HG03575 (cell line): Measurements from ENCODE around the gene ZNF771.
A peak's percentile ranks its signal among the peaks of the same experiment; 100 is the strongest.

Experiments
- ATAC-seq: cut with Tn5 transposase; IDR thresholded peaks from one replicate; pipeline ENCODE4 v1.9.1; 2021; ENCODE audit not compliant: unreplicated experiment, insufficient number of reproducible peaks, low FRiP score; ENCODE audit errors: extremely low read depth

Gene ZNF771

DNA sequence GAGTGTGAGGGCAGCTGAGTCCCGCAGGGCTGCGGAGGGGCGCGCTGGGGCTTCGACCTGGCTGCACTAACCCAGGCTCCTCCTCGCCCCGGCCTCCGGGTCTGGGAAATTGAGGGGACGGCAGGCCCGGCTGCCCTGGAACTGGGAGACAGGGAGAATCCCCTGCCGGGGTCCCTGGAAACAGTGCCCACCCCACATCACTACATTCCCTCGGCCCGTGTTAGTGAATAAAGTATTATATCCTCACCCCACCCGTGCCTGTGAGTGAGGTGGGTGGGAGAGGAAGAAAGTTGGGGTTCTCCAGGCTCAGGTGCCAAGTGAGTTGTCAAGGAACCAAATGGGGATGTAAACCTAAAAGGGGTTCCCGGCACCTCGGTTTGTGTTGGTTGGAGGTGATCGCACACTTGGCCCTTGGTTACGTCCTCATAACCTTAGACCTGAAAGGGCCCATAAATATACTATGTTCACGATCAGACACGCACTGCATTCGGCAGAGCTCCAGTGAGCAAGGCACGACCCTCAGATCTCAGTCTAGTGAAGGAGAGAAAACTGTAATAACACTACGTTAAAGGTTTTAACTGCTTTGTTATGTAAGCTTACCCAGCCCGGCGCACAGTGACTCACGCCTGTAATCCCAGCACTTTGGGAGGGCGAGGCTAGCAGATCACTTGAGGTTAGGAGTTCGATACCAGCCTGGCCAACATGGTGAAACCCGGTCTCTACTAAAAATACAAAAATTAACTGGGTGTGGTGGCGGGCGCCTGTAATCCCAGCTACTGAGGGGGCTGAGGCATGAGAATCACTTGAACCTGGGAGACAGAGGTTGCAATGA is 11.2 kb downstream of the ZNF771 start:
- ATAC-seq = no peak

DNA sequence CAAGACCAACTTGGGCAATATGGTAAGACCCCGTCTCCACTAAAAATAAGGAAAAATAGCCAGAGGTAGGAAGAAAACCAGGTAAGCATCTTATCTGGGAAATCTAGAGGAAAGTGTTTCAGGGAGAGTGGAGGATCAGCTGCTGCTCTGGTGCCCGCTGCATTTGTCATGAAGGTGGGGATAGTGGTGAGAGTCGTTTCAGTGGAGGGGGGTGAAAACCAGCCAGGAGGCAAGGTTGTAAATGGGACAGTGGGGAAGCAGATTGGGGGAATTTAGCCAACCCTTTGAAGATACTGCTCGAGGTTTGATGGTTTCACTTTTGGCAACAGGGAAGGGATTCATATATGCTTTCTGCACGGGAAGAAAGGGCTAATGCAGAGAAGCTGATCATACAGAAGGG is 13.6 kb downstream of the ZNF771 start:
- no peak for ATAC-seq

DNA sequence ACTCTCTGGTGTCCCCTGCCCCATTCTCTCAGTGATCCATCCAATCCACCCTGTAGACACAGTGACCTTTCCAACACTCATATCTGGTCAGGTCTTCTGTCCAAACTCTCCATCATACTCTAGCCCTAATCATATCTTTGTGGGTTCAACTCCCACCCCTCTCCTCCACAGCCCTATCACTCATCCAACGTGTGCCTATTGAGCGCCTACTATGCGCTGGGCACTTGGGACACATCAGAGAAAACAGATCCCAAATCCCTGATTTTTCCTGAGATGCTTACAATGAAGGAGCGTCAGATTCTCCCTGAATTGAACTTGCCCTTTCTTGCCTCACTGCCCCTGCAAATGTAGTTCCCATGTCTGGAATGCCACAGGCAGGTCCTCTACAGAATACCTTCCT is 20.6 kb downstream of the ZNF771 start:
- no peak for ATAC-seq

DNA sequence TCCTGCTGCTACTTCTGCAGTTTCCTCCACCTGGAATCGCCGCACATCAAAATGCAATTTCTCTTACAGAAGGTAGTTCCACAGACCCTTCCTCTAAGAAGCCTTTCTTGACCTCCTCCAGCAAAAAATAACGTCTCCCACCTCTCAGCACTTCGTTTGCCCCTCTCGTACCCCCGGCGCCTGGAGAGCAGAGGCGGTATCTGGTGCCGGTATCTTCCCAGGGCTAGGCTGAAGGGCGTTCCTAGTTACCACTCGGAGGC is 21.9 kb downstream of the ZNF771 start:
- no peak for ATAC-seq

DNA sequence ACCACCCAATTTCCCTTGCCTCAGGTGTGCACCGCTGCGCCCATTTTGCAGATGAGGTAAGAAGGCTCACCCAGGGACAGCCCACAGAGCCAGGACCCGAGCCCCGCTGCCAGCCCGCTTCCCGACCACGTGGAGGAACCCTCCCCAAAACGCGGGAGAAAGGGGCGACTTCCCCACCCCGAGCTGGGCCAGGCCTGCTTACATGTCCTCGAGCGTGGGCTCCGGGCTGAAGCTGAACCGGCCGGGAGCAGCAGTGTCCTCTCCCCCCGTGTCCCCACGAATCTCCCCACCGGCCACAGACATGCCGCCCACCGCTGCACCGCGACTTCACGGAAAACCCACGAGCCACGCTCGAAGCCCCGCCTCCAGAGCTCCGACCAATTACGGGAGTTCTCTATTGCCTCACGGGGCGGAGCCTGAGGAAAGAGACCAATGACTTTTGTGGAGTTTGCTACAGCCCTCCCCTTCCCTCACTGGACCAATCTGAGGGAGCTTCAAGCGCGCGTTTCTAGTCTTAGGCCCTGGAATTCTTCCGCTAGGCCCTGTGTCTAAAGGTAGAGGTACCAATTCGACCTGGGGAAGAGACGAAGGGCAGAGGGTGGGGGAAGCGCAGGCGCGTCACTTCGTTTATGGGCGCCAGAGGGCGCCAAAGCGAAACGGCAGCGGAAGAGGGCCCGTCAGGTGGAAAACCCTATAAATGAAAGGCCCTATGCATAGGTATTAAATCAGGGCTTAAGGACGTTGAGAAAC is 22.4 kb downstream of the ZNF771 start, which contains the start of gene DCTPP1:
DCTPP1 (minus strand) TSS at position 353 of the 750 bp plus-strand sequence; CDS start at position 303, 50 bp downstream.
- ATAC-seq = peak; percentile 75

DNA sequence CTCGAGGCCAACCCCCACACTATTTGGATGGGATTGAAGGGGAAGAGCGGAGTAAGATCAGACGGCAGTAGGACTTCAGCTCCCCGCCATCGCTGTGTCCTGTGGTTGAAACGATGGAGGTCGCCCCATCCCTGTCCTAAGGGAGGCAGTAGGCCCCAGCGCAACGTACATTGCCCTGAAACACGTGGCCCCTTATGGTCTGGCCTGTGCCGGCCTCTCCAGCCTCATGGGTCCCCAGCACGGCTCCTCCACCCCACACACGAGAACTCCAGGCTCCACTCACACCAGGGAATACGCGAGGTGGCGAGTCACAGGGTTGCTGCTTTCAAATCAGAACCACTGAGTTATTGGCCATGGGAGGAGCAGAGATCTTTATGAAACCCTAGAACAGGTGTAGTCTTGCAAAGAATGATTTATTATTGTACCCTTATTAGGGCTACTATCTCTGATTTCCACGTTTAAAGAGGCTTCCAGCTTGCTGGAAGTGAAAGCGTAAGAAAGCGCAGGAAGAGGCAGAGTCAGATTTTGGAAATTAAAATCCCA is 23.1 kb downstream of the ZNF771 start:
- ATAC-seq = no peak

DNA sequence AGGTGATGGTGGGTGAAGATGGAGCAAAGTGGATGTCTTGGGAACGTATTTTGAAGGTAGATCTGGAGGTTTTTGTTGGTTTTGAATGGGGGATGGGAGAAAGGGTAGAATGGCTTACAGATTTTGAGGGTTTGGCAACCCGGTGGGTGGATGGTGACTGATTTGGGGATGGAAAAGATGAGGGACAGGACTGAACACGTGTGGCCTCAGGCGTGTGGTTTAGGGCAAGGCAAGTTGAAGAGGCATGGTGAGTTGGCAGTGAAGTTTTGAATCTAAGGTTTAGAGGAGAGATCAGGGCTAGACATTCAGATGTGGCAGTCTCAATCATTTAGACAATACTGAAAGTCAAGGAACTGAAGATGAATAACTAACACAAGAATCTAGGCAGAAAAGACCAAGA is 27.4 kb downstream of the ZNF771 start:
- ATAC-seq = no peak

DNA sequence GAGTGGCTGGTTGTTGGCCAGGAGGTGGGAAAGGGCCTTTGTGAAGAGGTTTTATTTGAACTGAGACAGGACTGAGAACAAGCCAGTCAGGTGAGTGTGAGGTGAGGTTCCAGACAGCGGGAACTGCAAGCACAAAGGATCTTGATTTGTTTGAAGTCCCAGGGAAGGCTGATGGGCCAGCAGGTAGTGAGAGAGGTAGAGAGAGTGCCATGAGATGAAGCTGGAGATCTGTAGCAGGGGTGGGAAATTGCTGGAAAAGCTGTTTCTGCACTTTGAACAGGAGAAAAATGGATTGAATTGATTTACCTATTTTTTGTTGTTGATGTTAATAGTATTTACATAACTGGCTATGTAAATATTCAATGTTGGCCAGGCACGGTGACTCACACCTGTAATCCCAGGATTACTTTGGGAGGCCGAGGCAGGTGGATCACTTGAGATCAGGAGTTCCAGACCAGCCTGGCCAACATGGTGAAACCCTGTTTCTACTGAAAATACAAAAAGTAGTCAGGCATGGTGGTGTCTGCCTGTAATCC is 30.2 kb downstream of the ZNF771 start:
- ATAC-seq = no peak

DNA sequence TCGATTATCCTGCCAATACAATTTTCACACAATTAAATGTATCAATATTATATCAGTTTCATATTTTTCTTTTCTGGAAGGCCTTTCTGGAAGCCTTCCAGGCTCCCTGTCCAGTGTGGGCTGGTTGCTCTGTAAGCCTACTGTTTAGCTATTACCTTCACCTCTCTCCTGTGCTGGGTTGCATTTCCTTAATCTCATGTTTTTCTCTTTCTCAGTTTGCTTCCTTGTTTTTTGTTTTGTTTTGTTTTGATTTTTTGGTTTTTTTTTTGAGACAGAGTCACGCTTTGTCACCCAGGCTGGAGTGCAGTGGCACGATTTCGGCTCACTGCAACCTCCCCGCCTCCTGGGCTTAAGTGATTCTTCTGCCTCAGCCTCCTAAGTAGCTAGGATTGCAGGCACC is 31.4 kb downstream of the ZNF771 start:
- ATAC-seq = no peak

DNA sequence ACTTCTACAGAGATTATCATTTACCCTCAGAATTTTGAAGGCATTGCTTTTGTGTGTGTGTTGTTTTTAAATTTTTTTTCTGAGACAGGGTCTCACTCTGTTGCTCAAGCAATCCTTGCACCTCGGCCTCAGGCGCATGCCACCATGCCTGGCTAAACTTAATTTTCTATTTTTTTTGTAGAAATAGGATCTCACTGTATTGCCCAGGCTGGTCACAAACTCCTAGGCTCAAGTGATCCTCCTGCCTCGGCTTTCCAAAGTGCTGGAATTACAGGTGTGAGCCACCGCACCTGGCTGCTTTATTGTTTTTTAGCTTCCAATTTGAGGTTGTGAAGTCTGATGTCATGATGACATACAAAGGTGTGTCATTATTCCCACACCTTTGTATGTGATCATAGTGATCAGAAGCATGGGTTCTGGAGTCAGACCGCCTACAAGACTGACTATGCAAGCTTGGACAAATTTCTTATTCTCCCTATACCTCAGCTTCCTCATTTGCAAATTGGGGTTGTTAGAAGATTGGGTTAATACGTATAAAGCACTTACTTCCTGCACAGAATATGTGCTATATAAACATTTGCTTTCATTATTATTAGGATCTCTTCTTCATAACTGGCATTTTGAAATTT is 32.4 kb downstream of the ZNF771 start:
- no peak for ATAC-seq

DNA sequence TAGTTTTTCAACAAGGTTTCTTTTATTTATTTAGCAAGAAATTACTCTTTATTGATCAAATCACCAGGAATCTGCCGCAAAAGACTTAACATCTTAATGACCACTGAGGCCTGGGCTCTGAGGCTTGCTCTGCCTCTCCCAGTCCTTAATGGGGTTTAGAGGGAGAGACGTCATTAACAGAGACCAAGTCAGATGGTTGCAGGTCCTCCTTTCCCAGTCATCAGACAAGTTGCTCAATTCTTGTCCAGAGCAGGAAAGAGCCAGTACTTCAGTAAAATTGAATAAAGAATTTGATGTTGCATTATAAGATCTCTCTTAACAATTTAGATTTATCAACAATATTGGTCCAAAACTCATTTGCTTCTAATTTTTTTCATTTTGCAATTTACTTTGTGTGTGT is 36.2 kb downstream of the ZNF771 start:
- ATAC-seq = no peak

DNA sequence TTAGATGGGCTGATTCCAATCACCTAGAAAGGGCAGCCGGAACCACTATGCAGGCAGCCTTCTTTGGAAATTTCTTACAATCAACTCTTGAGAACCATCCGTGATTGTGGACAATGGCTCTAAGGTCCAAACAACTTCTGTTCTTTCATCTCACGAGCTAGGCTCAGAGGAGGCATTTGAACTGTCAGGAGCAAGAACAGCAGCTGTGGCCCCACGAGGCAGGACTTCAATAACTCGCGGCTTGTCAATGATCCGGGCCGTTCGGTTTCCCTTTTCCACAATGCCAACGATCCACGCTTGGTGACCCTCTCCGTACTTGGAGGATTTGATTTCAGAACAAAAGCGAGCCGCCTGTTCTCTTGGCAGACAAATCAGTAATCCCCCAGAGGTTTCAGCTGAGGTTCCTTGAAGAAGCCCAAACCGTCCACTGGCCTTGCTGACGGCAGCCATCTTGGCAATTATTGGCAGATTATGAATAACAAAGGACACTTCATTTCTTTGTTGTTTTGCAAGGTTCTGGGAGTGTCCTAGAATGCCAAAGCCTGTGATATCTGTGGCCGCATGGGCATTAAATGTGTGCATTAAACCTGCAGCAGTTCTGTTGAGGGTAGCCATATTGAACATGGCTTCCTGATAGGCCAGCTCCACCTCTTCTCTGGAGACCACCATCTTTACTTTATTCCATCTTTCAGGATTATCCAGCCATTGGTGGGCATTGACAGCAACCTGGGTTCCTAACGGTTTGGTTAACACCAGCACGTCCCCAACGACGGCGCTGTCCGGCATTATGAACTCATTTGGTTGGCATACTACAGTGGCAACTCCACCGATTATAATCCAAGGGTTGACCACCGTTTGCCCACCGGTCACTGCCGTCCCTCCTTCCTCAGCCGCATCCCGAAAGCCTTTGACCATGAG is 37.1 kb downstream of the ZNF771 start:
- no peak for ATAC-seq

DNA sequence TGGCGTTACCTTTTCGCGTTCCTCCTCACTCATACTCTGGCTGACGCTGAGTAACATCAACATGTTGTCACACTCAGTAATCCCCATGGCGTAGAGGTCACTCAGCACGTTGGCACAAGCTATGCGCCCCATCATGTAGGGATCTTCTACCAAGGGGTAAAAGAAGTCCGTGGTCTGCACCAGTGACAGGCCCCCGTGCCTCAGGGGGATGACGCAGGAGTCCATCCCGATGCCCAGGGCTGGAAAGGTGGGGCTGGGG is 37.7 kb downstream of the ZNF771 start:
- no peak for ATAC-seq

DNA sequence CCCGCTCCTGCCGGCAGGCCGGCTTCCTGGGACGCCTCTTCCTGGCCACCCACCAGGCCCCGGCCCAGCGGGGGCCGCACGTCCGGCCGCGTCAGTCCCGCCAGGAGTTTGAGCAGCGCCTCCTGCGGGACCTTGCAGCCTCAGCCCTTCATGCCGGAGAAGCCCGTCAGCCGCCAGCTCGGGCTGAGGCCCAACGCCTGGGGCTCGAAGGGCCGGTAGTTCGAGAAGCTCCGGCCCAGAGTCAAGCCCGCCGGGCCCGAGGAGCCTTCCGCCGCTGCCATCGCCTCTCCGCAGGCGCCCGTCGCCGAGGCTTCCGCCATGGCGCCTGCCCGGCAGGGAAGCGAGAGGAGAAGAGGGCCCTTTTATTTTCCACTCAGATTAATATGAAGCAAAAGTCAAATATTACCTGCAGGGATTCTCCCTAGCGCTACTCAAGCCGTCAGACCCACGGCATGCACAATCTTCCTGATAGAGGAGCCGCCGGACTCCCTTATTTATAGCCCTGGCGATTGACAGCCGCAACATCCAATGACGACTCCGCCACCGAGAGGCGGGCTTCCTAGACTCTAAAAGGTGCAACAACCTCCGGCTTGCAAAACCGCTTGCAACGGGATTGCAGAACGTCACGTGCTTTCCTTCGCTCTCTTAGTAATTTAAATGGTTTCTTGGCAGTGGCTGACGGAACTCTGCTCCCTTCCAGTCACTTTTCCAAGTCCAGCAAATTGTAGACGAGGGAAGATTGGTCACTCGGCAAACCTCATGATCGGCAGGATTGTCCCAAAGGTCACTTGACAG is 38.2 kb downstream of the ZNF771 start, which contains the start of gene SEPHS2:
SEPHS2 (minus strand) TSS at position 467 of the 795 bp plus-strand sequence; CDS start at position 320, 147 bp downstream.
- ATAC-seq = no peak

DNA sequence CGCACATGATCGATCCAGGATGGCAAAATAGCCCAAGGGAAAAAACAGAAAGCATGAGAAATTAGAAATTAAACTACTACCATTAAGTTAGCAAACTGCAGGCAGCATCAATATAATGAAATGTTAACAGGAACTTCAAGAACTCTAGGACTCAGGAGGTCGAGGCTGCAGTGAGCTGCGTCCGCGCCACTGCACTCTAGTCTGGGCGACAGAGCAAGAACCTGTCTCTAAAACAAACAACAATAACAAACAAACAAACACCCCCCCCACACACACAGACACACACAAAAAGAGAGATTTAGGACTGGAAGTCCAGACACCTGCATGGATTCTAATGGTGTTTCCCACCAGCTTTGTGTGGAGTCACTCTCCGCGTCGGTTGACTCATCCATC is 38.8 kb downstream of the ZNF771 start:
- no peak for ATAC-seq

DNA sequence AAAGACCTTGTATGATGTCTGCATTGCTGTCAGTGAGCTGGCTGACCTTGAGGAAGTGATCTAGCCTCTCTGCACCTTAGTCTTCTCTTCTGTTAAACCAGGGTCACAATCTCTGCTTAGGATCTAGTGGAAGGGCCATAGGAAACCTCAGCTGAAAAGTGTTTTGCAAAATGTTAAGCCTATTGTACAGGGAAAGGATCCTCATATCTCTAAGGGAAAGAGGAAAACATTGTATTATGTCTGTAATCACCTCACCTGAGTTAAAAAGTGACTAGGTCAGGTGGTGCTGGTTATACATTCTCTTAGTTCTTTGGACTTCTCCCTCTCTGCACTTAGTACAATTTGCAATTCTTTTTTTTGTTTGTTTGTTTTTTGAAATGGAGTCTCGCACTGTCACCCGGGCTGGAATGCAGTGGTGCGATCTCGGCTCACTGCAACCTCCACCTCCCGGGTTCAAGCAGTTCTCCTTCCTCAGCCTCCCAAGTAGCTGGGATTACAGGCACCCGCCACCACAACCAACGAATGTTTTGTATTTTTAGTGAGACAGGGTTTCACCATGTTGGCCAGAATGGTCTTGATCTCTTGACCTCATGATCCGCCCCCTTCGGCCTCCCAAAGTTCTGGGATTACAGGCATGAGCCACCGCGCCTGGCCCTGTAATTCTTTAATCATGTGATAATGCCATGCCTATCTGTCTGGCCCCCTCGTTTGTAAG is 40.3 kb downstream of the ZNF771 start:
- ATAC-seq = no peak

DNA sequence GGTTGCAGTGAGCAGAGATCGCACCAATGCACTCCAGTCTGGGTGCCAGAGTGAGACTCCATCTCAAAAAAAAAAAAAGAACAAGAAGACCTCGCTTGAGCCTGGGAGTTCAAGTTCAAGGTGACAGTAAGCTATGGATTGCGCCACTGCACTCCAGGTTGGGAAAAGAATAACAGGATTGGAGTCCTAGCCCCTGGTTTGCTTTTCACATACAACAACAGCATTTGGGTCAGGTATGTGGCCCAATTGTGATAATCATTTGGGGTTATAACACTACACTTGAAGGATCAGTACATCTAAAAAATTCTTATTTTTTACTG is 41.7 kb downstream of the ZNF771 start:
- ATAC-seq = no peak
